H1 (cell line): ENCODE results near the gene SMCO1. TPM values are rescaled to one million over a fixed set of nuclear protein-coding genes. Genes with fewer than 3 reads are reported as not detected.

Experiments
- CTCF ChIA-PET: fragments of 300-600 bp; sonication (Branson Sonifier 250); formaldehyde crosslinking; loops from one replicate; lab custom pipeline; 2021; ENCODE audit not compliant: partially characterized antibody; lab: Charles Lee
- POLR2A ChIA-PET: fragments of 300-600 bp; sonication (Branson Sonifier 250); formaldehyde crosslinking; loops from one replicate; lab custom pipeline; 2021; ENCODE audit warnings: inconsistent platforms; ENCODE audit not compliant: partially characterized antibody; lab: Charles Lee
- DNase-seq, 2 experiments: peaks; one replicate each; pipeline versions ENCODE4 v3.0.0 to v3.0.0-alpha.2; 2010 to 2022; ENCODE audit warnings: low spot score in 2 of 2, low read depth in 1 of 2, mixed read lengths in 1 of 2
- FAIRE-seq: peaks from 2 replicates; lab custom pipeline; 2011; peaks lifted over from hg19 to GRCh38; lab: Jason Lieb, UNC
- H2AFZ ChIP-seq: 2 replicates; pipeline ENCODE4 v1.8.1; 2012; ENCODE audit warnings: low read length, inconsistent platforms
- H2AK5ac ChIP-seq: 2 replicates; pipeline ENCODE4 v1.6.1; 2013; ENCODE audit warnings: low read depth, low read length
- H2BK120ac ChIP-seq: replicated peaks from 2 replicates; pipeline ENCODE3; 2013; ENCODE audit warnings: low read depth, low read length, inconsistent platforms
- H2BK12ac ChIP-seq: 2 replicates; pipeline ENCODE4 v1.6.1; 2013; ENCODE audit warnings: low read depth, low read length
- H2BK15ac ChIP-seq: 2 replicates; pipeline ENCODE4 v1.6.1; 2013; ENCODE audit warnings: low read length
- H2BK20ac ChIP-seq: 2 replicates; pipeline ENCODE4 v1.6.1; 2013; ENCODE audit warnings: low read length
- H2BK5ac ChIP-seq: 2 replicates; pipeline ENCODE4 v1.6.1; 2013; ENCODE audit warnings: low read depth, low read length
- H3K14ac ChIP-seq: 2 replicates; pipeline ENCODE4 v1.6.1; 2013; ENCODE audit warnings: inconsistent platforms; ENCODE audit not compliant: insufficient read length
- H3K18ac ChIP-seq: 2 replicates; pipeline ENCODE4 v1.6.1; 2013; ENCODE audit warnings: low read length; ENCODE audit errors: extremely low read depth
- H3K23ac ChIP-seq: 2 replicates; pipeline ENCODE4 v1.6.1; 2013; ENCODE audit warnings: inconsistent platforms; ENCODE audit not compliant: insufficient read length
- H3K23me2 ChIP-seq: 2 replicates; pipeline ENCODE4 v1.6.1; 2013; ENCODE audit warnings: low read depth, low read length
- H3K27ac ChIP-seq: 2 replicates; pipeline ENCODE4 v1.6.1; 2011; ENCODE audit warnings: low read depth, low read length, inconsistent platforms
- H3K27me3 ChIP-seq, 4 experiments: replicated peaks in 1 of 4; 1 replicate in 1 of 4; 2 replicates in 3 of 4; pipeline versions ENCODE4 v1.6.1 to v1.8.1; 2011 to 2013; ENCODE audit warnings: low read length in 3 of 4, mild to moderate bottlenecking in 3 of 4, inconsistent platforms in 2 of 4, mixed read lengths in 2 of 4, moderate library complexity in 1 of 4; ENCODE audit not compliant: control insufficient read depth in 3 of 4, insufficient read depth in 3 of 4; ENCODE audit errors: extremely low read depth in 1 of 4
- H3K36me3 ChIP-seq, 4 experiments: 2 replicates each; pipeline versions ENCODE4 v1.6.1 to v1.8.1; 2011 to 2013; ENCODE audit warnings: mild to moderate bottlenecking in 4 of 4, low read length in 3 of 4, moderate library complexity in 2 of 4, control low read depth in 1 of 4, inconsistent platforms in 1 of 4; ENCODE audit not compliant: insufficient read depth in 4 of 4, control insufficient read depth in 2 of 4
- H3K4ac ChIP-seq: replicated peaks from 2 replicates; pipeline ENCODE3; 2013; ENCODE audit warnings: low read length, low read depth, mixed read lengths, inconsistent platforms; ENCODE audit not compliant: insufficient read length
- H3K4me1 ChIP-seq, 4 experiments: replicated peaks in 1 of 4; 1 replicate in 1 of 4; 2 replicates in 3 of 4; pipeline versions ENCODE4 v1.6.1 to v1.8.1; 2011 to 2013; ENCODE audit warnings: low read length in 3 of 4, inconsistent platforms in 2 of 4, mixed read lengths in 1 of 4; ENCODE audit not compliant: insufficient read depth in 4 of 4, control insufficient read depth in 3 of 4
- H3K4me2 ChIP-seq, 2 experiments: 2 replicates each; pipeline versions ENCODE4 v1.6.1 to v1.8.1; 2011 to 2013; ENCODE audit warnings: low read depth in 2 of 2, low read length in 2 of 2, control low read depth in 1 of 2, inconsistent platforms in 1 of 2, mild to moderate bottlenecking in 1 of 2; ENCODE audit not compliant: insufficient read depth in 1 of 2
- H3K4me3 ChIP-seq, 4 experiments: fragments of 200-600, 300-600 bp in 1 of 4; sonication (generic), shearing (Covaris generic), sonication (Bioruptor Twin) in 1 of 4; 2 replicates each; pipeline versions ENCODE4 v1.5.1 to v1.8.1; 2011 to 2016; ENCODE audit warnings: low read length in 4 of 4, low read depth in 3 of 4, control low read depth in 2 of 4, inconsistent platforms in 2 of 4, mild to moderate bottlenecking in 2 of 4, mixed read lengths in 1 of 4, moderate library complexity in 1 of 4; ENCODE audit not compliant: insufficient read depth in 2 of 4; ENCODE audit errors: extremely low read depth in 1 of 4
- H3K56ac ChIP-seq: replicated peaks from 2 replicates; pipeline ENCODE3; 2013; ENCODE audit warnings: low read depth, mild to moderate bottlenecking, mixed read lengths, low read length, inconsistent platforms; ENCODE audit not compliant: insufficient read length
- H3K79me1 ChIP-seq: 2 replicates; pipeline ENCODE4 v1.6.1; 2013; ENCODE audit warnings: low read depth, low read length, control low read depth
- H3K79me2 ChIP-seq, 2 experiments: 2 replicates each; pipeline versions ENCODE4 v1.6.1 to v1.8.1; 2012 to 2013; ENCODE audit warnings: low read length in 2 of 2, mild to moderate bottlenecking in 2 of 2, inconsistent platforms in 1 of 2; ENCODE audit not compliant: insufficient read depth in 2 of 2, control insufficient read depth in 1 of 2
- H3K9ac ChIP-seq, 4 experiments: replicated peaks in 1 of 4; 1 replicate in 1 of 4; 2 replicates in 3 of 4; pipeline versions ENCODE4 v1.6.1 to v1.8.1; 2011 to 2013; ENCODE audit warnings: low read depth in 3 of 4, low read length in 3 of 4, control low read depth in 2 of 4, mild to moderate bottlenecking in 2 of 4, moderate library complexity in 2 of 4, inconsistent platforms in 1 of 4; ENCODE audit errors: extremely low read depth in 1 of 4
- H3K9me3 ChIP-seq, 2 experiments: 2 replicates each; pipeline versions ENCODE4 v1.6.1 to v1.8.1; 2012 to 2013; ENCODE audit warnings: mild to moderate bottlenecking in 2 of 2, moderate library complexity in 2 of 2, control low read depth in 1 of 2, inconsistent platforms in 1 of 2, low read depth in 1 of 2, low read length in 1 of 2, mixed read lengths in 1 of 2; ENCODE audit not compliant: insufficient read depth in 2 of 2
- H4K20me1 ChIP-seq, 2 experiments: replicated peaks in 1 of 2; 2 replicates each; pipeline versions ENCODE3 to v1.8.1; 2011 to 2013; ENCODE audit warnings: inconsistent platforms in 2 of 2, low read length in 2 of 2, mild to moderate bottlenecking in 1 of 2; ENCODE audit not compliant: insufficient read depth in 2 of 2, control insufficient read depth in 1 of 2
- H4K5ac ChIP-seq: 2 replicates; pipeline ENCODE4 v1.6.1; 2013; ENCODE audit warnings: low read length, low read depth, mixed read lengths, inconsistent platforms; ENCODE audit not compliant: insufficient read length
- H4K8ac ChIP-seq: 2 replicates; pipeline ENCODE4 v1.8.0; 2013; ENCODE audit warnings: mild to moderate bottlenecking, moderate library complexity, low read length, inconsistent platforms; ENCODE audit not compliant: insufficient read depth; ENCODE audit errors: extremely low read depth
- H4K91ac ChIP-seq: replicated peaks from 2 replicates; pipeline ENCODE3; 2013; ENCODE audit warnings: low read length, mixed read lengths, inconsistent platforms; ENCODE audit not compliant: insufficient read length
- CHD1 ChIP-seq: IDR thresholded peaks from 2 replicates; pipeline ENCODE4 v1.6.1; 2012; ENCODE audit warnings: low read depth, low read length, improper control_type of control experiment
- EGR1 ChIP-seq: IDR thresholded peaks from 2 replicates; pipeline ENCODE4 v1.6.1; 2011; ENCODE audit warnings: low read depth, low read length, borderline replicate concordance
- HDAC6 ChIP-seq: IDR thresholded peaks from one replicate; pipeline ENCODE4 v1.7.1; 2012; ENCODE audit warnings: low read depth, mild to moderate bottlenecking, inconsistent platforms, low read length, moderate library complexity
- JUN ChIP-seq: IDR thresholded peaks from 2 replicates; pipeline ENCODE4 v1.6.1; 2011; ENCODE audit warnings: low read depth, mild to moderate bottlenecking, improper control_type of control experiment, low read length
- KDM1A ChIP-seq: fragments of 200-600, 300-600 bp; sonication (generic); IDR thresholded peaks from 2 replicates; pipeline ENCODE4 v1.7.1; 2016; ENCODE audit warnings: mild to moderate bottlenecking, low read length, borderline replicate concordance
- POLR2AphosphoS5 ChIP-seq: IDR thresholded peaks from 2 replicates; pipeline ENCODE4 v1.6.1; 2011; ENCODE audit warnings: low read depth, low read length
- WGBS, 2 experiments: shearing (Covaris generic) in 1 of 2; methylation state at CpG; one replicate each; pipeline versions ENCODE4 v1.1.6 to v1.1.7; 2013 to 2015; ENCODE audit warnings: low lambda C conversion rate in 2 of 2, mixed read lengths in 2 of 2, inconsistent platforms in 1 of 2, low coverage in 1 of 2, missing lambda C conversion rate in 1 of 2; ENCODE audit not compliant: insufficient replicate concordance in 2 of 2, insufficient coverage in 1 of 2, insufficient read length in 1 of 2; ENCODE audit errors: extremely low coverage in 1 of 2, missing lambda C conversion rate in 1 of 2; 5-methylcytosine and 5-hydroxymethylcytosine counted together
- polyA plus RNA-seq, 7 experiments: library from polyadenylated mRNA; depleted of rRNA in 3 of 7; stranded (reverse) in 5 of 7; unstranded in 2 of 7; fragments of >200 nt in 5 of 7; fragments of 200-250 nt in 2 of 7; gene quantifications; 1 replicate in 5 of 7; 2 replicates in 1 of 7; 4 replicates in 1 of 7; pipeline versions ENCODE4 v1.2.1 to v1.2.3, GENCODE V29; 2011 to 2013; ENCODE audit warnings: missing spikeins in 2 of 7, mixed read lengths in 2 of 7
- total RNA-seq: library from RNA; stranded (reverse); fragmentation: NEBNext Ultra II Directional; extraction: Animal tissue kit (Norgen Biotek cat#: 25700); gene quantifications from 2 replicates; pipeline ENCODE4 v1.2.1, GENCODE V29; 2021
- TF ChIP-seq, protein P1 (sequence below), 3 experiments: IDR thresholded peaks; 1 replicate in 2 of 3; 2 replicates in 1 of 3; pipeline versions ENCODE4 v1.5.1 to v1.6.1; 2011; ENCODE audit warnings: low read length in 3 of 3, mild to moderate bottlenecking in 3 of 3, inconsistent platforms in 2 of 3, low read depth in 1 of 3, moderate library complexity in 1 of 3; ENCODE audit not compliant: insufficient read depth in 1 of 3; ENCODE audit errors: control extremely low read depth in 1 of 3

The SMCO1 gene
- total and polyA plus RNA-seq, 2 of the 8 experiments (the other 6 are each of a cell fraction or from before 2014, with no cell fraction given), result 0.03 TPM; not detected in 1

- Histone ChIP-seq H3K27ac (no peak overlapping the region), H3K4me2 (no peak overlapping the region), H3K18ac (no peak overlapping the region), H3K23ac (no peak overlapping the region), H3K9ac (no peak overlapping the region), H3K79me2 (no peaks in the 10 kb centered on the region), H3K23me2 (peaks cover 2% of the 10 kb centered on the region; the same call in 1 of the 2 replicates), H2AK5ac (no peak overlapping the region), H3K4me3 (no peak overlapping the region), H3K56ac (no peak overlapping the region), H3K27me3 (no peaks in the 10 kb centered on the region), H2BK20ac (no peak overlapping the region), H3K9me3 (peaks cover 19 to 21% of the 10 kb centered on the region in 2 experiments), H4K5ac (no peak overlapping the region), H2BK12ac (no peak overlapping the region), H2BK120ac (no peak overlapping the region), H2BK5ac (no peak overlapping the region), H3K36me3 (no peaks in the 10 kb centered on the region; a peak in 1 of 8 replicates), H2BK15ac (no peak overlapping the region), H4K8ac (no peak overlapping the region), H3K4me1 (peaks cover 0 to 3% (median 1%) of the 10 kb centered on the region in 4 experiments; a peak in 2 of 7 replicates), H3K79me1 (no peaks in the 10 kb centered on the region), H3K4ac (no peak overlapping the region), H2AFZ (no peak overlapping the region), H4K20me1 (no peaks in the 10 kb centered on the region), H4K91ac (no peak overlapping the region), H3K14ac (no peak overlapping the region)
- WGBS, 2 experiments, result 88% methylated on average over 4 of the region's 4 CpGs; no CpG with 5 or more reads in 1 of the 2 experiments
- ChIA-PET CTCF (interaction anchor here (0.9 to 5.5 kb wide), 18 partner anchors 16 to 479 kb away, joined by 3 to 40 read pairs (median 4); partner anchors contain the start of genes NCBP2 and RNF168), POLR2A (no interaction called here)
- FAIRE-seq, result no peak
- DNase-seq, result no peak
- TF ChIP-seq, protein P1, sequence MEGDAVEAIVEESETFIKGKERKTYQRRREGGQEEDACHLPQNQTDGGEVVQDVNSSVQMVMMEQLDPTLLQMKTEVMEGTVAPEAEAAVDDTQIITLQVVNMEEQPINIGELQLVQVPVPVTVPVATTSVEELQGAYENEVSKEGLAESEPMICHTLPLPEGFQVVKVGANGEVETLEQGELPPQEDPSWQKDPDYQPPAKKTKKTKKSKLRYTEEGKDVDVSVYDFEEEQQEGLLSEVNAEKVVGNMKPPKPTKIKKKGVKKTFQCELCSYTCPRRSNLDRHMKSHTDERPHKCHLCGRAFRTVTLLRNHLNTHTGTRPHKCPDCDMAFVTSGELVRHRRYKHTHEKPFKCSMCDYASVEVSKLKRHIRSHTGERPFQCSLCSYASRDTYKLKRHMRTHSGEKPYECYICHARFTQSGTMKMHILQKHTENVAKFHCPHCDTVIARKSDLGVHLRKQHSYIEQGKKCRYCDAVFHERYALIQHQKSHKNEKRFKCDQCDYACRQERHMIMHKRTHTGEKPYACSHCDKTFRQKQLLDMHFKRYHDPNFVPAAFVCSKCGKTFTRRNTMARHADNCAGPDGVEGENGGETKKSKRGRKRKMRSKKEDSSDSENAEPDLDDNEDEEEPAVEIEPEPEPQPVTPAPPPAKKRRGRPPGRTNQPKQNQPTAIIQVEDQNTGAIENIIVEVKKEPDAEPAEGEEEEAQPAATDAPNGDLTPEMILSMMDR (IDR thresholded peaks at IDR 0.05; ENCODE audit: control extremely low read depth in 1 of 3, insufficient read depth in 1 of 3, low read depth in 1 of 3, low read length in 3 of 3), result no peak
- TF ChIP-seq EGR1, result no peak
- no peak for TF ChIP-seq CHD1
- no peak for TF ChIP-seq HDAC6
- TF ChIP-seq POLR2AphosphoS5, result no peak
- no peak for TF ChIP-seq KDM1A
- TF ChIP-seq JUN, result no peak
Measured at GRCh38 chr3:196525141-196525540, 10.0 kb upstream of the SMCO1 start.
